Measurements from ENCODE around the gene PRDM16. TPM values are rescaled to one million over a fixed set of nuclear protein-coding genes. Genes with fewer than 3 reads are reported as not detected.

Gene PRDM16
- total and polyA plus RNA-seq, 2 of the 8 experiments (the other 6 are each of a cell fraction or from before 2014, with no cell fraction given): 0.39 to 0.43 TPM

DNA sequence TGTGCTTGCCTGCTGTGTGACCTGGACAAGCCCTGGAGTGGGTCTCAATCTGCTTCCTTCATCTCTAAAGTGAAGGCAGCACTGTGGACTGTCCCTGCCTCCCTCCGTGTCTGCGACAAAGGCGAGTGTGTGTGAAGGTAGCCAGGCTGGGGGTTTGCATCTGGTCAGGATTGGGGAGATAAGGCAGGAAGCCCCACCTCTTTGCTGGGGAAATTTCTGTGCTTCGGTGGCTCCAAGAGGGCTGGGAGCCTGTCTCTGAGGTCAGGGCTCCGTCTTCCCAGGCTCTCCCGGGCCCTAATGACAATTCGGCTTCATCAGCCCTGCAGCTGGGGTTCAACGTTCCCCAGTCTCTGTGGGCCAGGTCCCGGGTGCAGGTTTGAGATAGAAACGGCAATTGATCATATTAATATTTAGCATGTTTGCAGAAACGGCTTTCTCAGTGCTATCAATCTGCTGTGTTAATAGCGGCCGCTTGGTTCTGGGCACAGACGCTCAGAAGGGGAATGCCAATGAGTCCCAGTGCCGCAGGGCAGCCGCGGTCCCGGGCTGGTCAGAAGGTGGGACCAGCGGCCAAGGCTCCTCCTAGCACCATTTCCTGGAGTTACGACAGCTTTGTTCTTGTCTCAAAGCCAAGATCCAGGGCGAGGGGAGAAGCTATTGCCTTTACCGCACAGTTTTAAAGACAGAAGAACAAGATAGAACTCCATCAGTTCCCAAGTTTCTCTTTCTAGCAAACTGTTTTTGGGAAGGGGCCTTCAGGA is 105.7 kb downstream of the PRDM16 start (continued):
- TF ChIP-seq CHD7 (IDR thresholded peaks at IDR 0.05; ENCODE audit: insufficient replicate concordance, low read length): no peak

Measured in H1 (cell line).